Activated B cell treated with CpG ODN at 0.5 μM for 24 hours (primary cell): Measurements from ENCODE around the gene SLC22A2. TPM values are rescaled to one million over a fixed set of nuclear protein-coding genes. Genes with fewer than 3 reads are reported as not detected.

Source experiments
- ATAC-seq: fragments of 200-7000 bp; cut with Tn5 transposase; one replicate; pipeline ENCODE4 v1.10.0; 2021; ENCODE audit warnings: low read depth, mild to moderate bottlenecking, moderate library complexity
- CTCF ChIA-PET: fragments of 350-600 bp; sonication (Branson Sonifier 250); formaldehyde crosslinking; loops from one replicate; lab custom pipeline; 2021; ENCODE audit warnings: antibody characterized with exemption; lab: Charles Lee
- POLR2A ChIA-PET: fragments of 350-600 bp; sonication (Branson Sonifier 250); formaldehyde crosslinking; loops from one replicate; lab custom pipeline; 2021; ENCODE audit warnings: antibody characterized with exemption; lab: Charles Lee
- DNase-seq: peaks from one replicate; pipeline ENCODE4 v3.0.0; 2022
- H3K27ac Mint-ChIP-seq: one replicate; pipeline ENCODE4 v1.8.0; 2020; ENCODE audit warnings: mixed read lengths
- H3K27me3 Mint-ChIP-seq: one replicate; pipeline ENCODE4 v1.8.0; 2021; ENCODE audit warnings: mixed read lengths
- H3K36me3 Mint-ChIP-seq: one replicate; pipeline ENCODE4 v1.8.0; 2021; ENCODE audit warnings: low read depth, mixed read lengths
- H3K4me1 Mint-ChIP-seq: one replicate; pipeline ENCODE4 v1.8.0; 2021; ENCODE audit warnings: mixed read lengths
- H3K4me3 Mint-ChIP-seq: one replicate; pipeline ENCODE4 v1.8.0; 2020; ENCODE audit warnings: mild to moderate bottlenecking, mixed read lengths
- H3K9me3 Mint-ChIP-seq: one replicate; pipeline ENCODE4 v1.8.0; 2020; ENCODE audit warnings: mixed read lengths
- CTCF ChIP-seq: fragments of 200-600 bp; IDR thresholded peaks from one replicate; pipeline ENCODE4 v1.8.0; 2022; ENCODE audit warnings: antibody characterized with exemption, mild to moderate bottlenecking
- intact Hi-C: fragments of 100-400 bp; cut with micrococcal nuclease; formaldehyde crosslinking; loops from one replicate; pipeline ENCODE4 v1.15.1; 2024
- total RNA-seq: library from RNA; stranded (reverse); gene quantifications from 2 replicates; pipeline ENCODE4 v1.2.3, GENCODE V29; 2022

Gene SLC22A2
- total RNA-seq, 1 donor from 2014 or later: not detected

- POLR2A ChIA-PET: no interaction called here
- H3K4me3 Mint-ChIP-seq: no peak overlapping the region
- no peaks in the 10 kb centered on the region for H3K4me1 Mint-ChIP-seq
- no peaks in the 10 kb centered on the region for H3K36me3 Mint-ChIP-seq
- H3K27ac Mint-ChIP-seq: no peak overlapping the region
- no peaks in the 10 kb centered on the region for H3K9me3 Mint-ChIP-seq
- CTCF ChIA-PET: no interaction called here
- intact Hi-C loops: no loop called here
- DNase-seq (no peak), ATAC-seq (no peak)
- peaks cover 2% of the 10 kb centered on the region for H3K27me3 Mint-ChIP-seq
- TF ChIP-seq CTCF: no peak
These were observed 11.2 kb upstream of the SLC22A2 start for GRCh38 chr6:160269771-160270170.

GRCh38 chr6:160269023-160269521 lies 10.5 kb upstream of the SLC22A2 start:
- Mint-ChIP-seq H3K9me3 (no peaks in the 10 kb centered on the region), H3K36me3 (no peaks in the 10 kb centered on the region), H3K4me3 (no peak overlapping the region), H3K4me1 (no peaks in the 10 kb centered on the region), H3K27me3 (peaks cover 2% of the 10 kb centered on the region), H3K27ac (no peak overlapping the region)
- no peak for ATAC-seq
- no peak for TF ChIP-seq CTCF
- CTCF ChIA-PET: no interaction called here
- intact Hi-C loops: no loop called here
- POLR2A ChIA-PET: no interaction called here
- no peak for DNase-seq

- no peak overlapping the region for H3K27ac Mint-ChIP-seq
- H3K36me3 Mint-ChIP-seq: no peaks in the 10 kb centered on the region
- H3K4me3 Mint-ChIP-seq: no peak overlapping the region
- H3K9me3 Mint-ChIP-seq: no peaks in the 10 kb centered on the region
- H3K27me3 Mint-ChIP-seq: peaks cover 4% of the 10 kb centered on the region
- no peak for DNase-seq
- intact Hi-C loops: no loop called here
- no peak for TF ChIP-seq CTCF
- H3K4me1 Mint-ChIP-seq: no peaks in the 10 kb centered on the region
- CTCF ChIA-PET: no interaction called here
- POLR2A ChIA-PET: no interaction called here
- no peak for ATAC-seq
These were observed 8.5 kb upstream of the SLC22A2 start for GRCh38 chr6:160267102-160267501.

GRCh38 chr6:160265869-160266476 lies 7.4 kb upstream of the SLC22A2 start:
- DNase-seq: no peak
- Mint-ChIP-seq H3K27ac (no peak overlapping the region), H3K4me1 (no peaks in the 10 kb centered on the region), H3K4me3 (no peak overlapping the region), H3K9me3 (no peaks in the 10 kb centered on the region), H3K36me3 (no peaks in the 10 kb centered on the region), H3K27me3 (peaks cover 2% of the 10 kb centered on the region)
- TF ChIP-seq CTCF: no peak
- ChIA-PET POLR2A (no interaction called here), CTCF (no interaction called here)
- no peak for ATAC-seq
- intact Hi-C loops: no loop called here

- DNase-seq: no peak
- intact Hi-C loops: no loop called here
- H3K27me3 Mint-ChIP-seq: peaks cover 2% of the 10 kb centered on the region
- ChIA-PET CTCF (no interaction called here), POLR2A (no interaction called here)
- TF ChIP-seq CTCF: no peak
- H3K36me3 Mint-ChIP-seq: no peaks in the 10 kb centered on the region
- H3K27ac Mint-ChIP-seq: no peak overlapping the region
- no peak for ATAC-seq
- H3K9me3 Mint-ChIP-seq: no peaks in the 10 kb centered on the region
- no peak overlapping the region for H3K4me3 Mint-ChIP-seq
- no peaks in the 10 kb centered on the region for H3K4me1 Mint-ChIP-seq
These were observed 5.5 kb upstream of the SLC22A2 start for GRCh38 chr6:160264061-160264612.
